GM19324 (cell line): ENCODE data around the gene DCUN1D2.
A peak's percentile ranks its signal among the peaks of the same experiment; 100 is the strongest.
"Not testable (repeated sequence)": the region's sequence is repeated elsewhere in the genome, so short reads cannot be mapped to it uniquely, and the experiment has no call there.

ENCODE experiments used
- ATAC-seq: cut with Tn5 transposase; IDR thresholded peaks from one replicate; pipeline ENCODE4 v1.9.1; 2021; ENCODE audit warnings: mild to moderate bottlenecking, moderate library complexity; ENCODE audit not compliant: unreplicated experiment, low FRiP score

DCUN1D2 gene

DNA sequence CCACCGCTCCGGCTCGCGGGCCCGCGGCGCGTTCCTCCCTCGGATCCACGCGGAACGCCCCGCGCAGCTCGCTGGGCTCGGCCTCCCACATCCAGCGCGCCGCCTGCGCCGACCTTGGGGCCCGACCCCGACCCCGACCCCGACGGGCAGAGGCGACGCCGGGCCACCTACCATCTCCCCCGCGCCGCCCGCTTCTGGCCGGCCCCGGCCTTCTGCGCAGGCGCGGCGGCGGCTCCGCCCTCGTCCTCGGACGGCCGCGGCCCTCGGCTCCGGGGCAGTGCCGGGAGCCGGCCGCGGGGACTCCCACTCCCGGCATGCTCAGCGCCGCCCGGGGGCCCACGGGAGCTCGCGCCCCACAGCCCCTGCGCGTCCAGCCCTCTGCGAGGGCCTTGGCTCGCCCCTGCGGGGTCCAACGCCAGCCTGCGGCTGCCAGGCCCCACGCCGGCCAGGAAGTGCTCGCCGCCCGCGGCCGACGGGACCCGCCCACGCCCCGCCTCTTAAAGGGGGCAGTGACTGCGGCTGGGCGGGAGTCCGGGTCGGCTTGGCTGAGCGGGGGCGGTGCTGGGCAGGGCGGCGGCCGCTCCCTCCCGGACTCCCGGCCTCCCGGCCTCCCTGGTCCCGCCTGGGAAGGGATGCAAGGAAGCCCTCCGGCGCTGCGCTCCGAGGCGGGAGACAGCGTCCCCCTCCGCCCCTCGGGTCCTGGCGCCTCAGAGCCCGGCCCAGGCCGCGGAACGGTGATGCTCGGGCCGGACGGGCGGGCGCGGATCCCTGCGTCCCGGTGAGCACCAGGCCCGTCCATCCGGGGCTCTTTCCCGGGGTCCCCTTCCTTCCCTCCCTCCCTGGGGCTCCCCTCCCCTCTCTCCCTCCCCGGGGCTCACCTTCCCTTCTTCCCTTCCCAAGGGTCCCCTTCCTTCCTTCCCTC, at the start of gene DCUN1D2:
Gene DCUN1D2, minus strand, starts transcription at position 216 of the 922 bp plus-strand sequence. Its CDS starts 42 bp downstream, at position 174.
- ATAC-seq, result peak; percentile 90

DNA sequence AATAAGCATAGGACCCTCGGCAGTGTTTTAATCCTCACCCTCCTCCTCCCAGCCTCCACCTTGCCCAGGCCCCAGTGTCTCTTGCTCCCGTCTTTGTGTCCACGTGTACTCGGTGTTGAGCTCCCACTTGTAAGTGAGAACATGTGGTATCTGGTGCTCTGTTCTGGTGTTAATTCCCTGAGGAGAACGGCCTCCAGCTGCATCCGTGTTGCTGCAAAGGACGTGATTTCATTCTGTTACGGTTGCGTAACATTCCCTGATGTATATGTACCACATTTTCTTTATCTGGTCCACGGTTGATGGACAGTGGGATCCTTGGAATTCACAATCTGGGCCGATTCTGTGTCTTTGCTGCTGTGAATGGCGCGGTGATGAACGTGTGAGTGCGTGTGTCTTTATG, 49.3 kb upstream of the DCUN1D2 start:
- ATAC-seq, result no peak

DNA sequence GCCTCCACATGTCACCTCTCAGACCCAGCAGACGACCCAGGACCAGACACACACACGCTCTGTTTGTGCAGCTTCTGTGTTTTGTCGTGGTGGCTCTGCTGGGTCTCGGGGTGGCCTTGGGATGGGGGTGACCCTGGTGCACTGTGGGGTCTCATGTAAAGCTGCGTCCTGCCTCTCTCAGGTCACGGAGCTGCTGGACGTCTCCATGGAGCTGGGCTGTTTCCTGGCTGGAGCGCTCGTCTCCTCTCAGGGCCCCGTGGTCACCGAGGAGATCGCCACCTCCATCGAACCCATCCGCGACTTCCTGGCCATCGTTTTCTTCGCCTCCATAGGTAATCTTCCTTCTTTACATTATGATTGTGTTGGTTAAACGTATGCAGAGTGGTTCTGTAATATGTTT, 48.7 kb upstream of the DCUN1D2 start:
- ATAC-seq, result no peak

DNA sequence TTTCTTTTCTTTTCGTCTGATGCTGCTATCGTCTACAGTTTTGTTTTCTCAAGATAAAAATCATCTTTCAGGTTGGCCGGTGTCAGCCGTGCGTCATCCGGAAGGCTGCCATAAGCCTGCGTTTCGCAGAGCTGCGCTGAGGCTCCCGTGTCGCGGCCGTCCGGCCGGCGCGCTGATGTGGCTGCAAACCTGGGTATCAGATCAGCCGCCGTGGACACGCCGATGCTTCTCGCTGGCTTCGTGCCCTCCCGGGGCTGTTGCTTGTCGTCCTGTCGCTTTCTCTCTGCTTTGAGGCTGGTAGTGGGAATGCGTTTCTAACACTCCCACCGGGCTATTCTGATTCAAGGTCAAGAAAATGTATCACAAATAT, 48.2 kb upstream of the DCUN1D2 start:
- ATAC-seq, result no peak

DNA sequence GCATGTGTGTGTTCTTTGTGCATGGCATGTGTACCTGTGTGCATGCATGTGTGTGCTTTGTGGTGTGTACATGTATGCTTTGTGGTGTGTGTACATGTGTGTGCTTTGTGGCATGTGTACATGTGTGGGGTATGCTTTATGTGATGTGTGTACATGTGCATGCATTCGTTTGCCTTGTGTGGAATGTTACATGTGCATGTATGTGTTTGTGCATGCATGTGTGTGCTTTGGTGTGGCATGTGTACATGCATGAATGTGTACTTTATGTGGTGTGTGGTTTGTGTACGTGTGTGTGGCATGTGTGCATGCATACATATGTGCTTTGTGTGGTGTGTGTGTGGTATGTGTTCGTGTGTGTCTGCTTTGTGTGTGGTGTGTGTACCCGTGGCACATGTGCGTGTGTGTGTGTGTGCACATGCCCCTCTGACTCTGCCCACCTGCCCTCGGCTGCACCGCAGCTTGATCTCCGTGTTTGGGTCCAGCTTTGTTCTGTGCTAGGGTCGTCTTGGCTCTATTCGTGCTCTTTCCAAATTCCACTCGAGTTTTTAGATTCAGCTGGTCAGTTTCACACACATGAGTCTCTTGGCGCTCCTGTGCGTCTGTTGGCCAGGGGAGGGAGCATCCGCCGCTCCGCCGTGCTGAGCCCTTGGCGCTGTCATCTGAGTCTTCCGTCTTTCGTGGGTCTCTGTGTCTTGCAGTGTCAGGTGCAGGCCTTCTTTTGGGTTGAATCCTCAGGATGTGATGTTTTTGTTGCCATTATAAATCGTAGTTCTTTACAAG, 47.6 kb upstream of the DCUN1D2 start:
- ATAC-seq, result no peak

DNA sequence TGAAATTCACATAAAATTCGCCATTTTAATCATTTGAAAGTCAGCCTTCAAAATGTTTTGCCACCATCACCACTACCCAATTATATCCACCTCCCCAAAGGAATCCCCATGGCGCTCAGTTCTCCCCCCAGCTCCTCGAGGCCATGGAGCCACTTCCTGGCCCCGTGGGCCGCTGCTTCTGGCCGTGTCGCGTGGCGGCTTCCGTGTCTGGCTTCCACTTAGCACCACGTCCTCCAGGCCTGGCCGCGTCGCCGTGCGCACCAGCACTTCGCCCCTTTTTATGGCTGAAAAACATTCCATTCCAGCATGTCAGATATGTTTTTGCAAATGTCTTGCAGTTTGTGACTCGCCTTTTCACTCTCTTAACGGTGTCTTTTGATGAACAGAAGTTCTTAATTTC, 46.7 kb upstream of the DCUN1D2 start:
- ATAC-seq, result no peak

DNA sequence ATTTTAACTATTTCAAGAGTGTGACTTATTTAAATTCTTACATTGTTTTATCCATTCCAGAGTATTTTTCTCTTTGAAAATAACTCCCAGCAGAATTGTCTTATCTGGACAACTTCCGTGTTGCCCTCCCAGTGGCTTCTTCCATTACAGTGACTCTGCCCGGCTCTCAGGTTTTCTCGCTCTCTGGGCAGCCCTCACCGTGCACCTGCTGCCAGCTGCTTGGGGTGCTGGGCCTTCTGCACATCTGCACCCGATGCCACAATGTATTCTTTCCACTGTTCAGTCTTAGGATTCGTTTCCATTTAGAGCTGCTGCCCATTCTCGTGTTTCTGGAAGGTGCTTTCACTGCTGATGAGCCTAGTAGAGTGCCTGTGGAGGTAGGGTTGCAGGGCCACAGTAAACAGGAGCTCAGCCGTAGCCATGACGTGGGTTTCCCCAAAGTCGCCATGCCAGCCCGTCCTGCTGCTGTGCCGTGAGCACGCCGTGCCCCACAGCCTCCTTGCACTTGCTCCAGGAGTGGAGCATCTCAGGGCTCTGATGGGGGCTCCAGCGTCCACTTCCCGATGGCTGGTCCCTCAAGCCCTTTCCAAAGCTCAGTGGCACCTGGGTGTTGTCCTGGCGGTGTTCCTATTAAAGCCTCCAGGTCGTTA, 46.1 kb upstream of the DCUN1D2 start:
- ATAC-seq, result no peak

DNA sequence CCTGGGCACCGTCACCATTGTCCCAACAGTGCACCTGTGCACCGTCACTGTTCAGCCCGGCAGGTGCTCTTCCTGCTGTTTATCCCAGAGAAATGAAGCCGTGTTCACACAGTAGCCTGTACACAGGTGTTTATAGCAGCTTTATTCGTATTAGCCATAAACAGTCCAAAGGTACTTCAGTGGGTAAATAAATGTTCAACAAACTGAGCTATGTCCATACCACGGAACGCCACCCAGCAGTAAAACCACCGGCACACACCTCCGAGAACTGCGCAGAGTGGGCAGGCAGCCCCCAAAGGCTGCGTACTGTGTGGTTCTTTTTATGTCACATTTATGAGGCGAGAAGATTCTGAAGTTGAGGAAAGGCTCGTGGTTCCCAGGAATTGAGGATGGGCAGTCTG, 44.9 kb upstream of the DCUN1D2 start:
- no peak for ATAC-seq

DNA sequence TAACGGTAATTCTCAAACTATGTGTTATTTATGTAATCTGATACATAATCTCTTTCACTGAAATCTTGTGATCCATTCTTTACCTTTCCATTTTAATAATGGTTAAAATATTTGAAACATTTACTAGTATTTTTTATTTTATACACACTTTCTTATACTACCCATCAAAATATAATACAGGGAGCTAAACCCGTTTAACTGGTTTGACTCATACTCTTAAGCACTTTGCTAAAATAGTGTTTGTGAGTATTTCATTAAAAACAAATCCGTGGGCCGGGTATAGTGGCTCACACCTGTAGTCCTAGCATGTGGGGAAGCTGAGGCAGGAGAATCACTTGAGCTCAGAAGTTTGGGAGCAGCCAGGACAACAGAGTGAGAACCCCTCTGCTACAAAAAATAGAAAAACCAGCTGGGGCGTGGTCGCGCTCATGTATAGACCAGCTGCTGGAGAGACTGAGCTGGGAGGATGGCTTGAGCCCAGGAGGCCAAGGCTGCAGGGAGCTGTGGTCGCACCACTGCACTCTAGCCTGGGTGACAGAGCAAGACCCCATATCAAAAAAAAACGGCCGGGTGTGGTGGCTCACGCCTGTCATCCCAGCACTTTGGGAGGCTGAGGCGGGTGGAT, 43.8 kb upstream of the DCUN1D2 start:
- no peak for ATAC-seq

DNA sequence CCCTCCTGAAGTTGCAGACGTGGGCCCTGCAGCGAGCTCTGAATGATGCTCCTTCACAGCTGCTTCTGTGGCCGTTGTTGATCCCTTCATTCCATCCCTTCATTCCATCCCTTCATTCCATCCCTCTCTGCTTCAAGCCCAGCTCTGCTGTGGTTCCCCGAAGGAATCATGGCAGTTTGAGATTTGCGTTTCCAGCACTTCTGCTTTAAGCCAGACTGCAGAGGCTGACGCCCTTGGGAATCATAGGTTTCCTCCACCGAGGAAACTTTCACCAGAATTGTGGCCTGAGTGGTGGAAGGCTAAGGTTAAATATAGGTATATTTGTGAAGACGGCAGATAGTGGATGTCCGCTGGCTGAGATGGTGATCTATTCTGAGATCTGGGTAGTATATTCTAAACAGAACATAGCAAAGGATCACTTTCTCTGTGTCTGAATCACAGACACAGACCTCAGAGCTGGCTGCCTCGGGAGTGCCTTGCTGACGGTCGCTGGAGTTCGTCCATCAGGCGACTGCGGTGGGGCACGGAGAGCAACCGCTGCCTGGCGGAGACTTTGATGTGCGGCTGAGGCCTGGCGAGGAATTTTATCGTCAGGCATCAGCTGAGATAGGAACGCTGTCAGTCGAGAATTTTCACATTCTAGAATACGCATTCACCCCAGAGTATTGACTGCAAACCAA, 42.8 kb upstream of the DCUN1D2 start:
- ATAC-seq, result no peak

DNA sequence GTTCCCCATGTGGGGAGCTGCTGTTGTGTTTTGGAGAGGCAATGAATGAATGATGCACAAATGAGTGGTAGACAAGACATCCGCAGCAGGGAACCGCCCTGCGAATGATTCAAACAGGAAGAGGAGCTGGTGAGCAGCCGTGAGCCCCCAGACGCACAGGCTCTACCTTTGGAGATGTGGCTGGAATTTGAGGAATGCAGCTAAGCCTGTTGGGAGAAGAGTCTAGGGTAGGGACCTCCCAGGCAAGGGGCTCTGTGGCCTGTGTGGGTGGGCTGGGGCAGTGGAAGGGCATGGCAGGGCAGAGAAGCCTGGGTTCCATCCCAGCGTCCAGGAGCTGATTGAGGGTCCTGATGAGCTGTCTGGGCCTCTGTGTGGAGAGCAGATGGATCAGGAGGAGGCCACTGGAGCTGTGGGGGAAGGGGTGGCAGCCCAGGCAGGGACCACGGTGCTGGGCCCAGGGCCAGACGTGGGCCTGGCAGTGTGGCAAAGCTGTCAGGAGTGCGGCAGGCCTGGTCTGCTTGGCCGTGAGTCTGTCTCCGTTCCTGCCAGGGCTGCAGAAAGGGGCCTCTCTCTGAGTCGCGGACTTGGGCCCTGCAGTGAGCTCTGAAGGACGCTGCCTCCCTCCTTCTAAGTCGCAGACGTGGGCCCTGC, 41.8 kb upstream of the DCUN1D2 start:
- ATAC-seq, result no peak

DNA sequence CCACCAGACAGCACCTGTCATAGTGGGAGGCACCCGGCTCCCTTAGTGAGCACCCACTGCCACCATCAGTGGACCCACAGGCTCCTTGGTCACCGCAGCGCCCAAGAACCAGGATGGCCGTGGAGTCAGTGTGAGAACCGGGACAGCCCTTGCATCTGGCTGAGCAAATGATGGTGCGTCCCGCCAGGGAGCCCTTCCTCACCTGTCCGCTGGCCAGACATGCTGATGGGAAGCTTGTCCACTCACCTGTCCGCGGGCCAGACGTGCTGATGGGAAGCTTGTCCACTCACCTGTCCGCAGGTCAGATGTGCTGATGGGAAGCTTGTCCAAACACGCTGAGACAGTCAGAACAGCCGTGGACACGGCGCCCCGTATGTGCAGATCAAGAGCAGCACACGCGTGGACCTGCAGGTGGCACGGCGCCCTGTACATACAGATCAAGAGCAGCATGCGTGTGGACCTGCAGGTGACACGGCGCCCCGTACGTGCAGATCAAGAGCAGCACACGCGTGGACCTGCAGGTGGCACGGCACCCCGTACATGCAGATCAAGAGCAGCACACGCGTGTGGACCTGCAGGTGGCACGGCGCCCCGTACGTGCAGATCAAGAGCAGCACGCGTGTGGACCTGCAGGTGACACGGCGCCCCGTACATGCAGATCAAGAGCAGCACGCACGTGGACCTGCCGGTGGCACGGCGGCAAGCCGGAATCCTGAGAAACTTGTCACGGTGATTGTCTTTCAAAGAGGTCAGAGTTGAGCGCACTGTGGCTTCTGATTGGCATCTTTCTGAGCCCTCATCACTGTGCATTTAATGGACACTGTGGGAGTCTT, 40.7 kb upstream of the DCUN1D2 start:
- ATAC-seq, result no peak

DNA sequence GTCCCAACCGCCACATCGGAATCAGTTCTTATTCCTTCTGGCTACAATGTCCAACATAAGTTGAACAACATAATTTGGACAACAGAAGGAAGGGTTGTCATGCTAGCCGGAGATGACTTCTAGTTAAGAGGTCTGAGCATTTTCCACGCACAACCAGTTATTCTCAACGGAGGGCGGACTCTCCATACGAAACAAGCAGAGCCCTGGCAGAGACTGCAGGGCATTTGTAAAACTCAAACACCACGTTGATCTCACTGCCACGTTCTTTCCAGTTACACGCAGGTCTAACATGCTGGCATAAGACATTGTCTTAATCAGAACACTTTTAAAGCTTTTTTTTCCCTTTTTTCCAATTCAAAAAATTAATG, 38.3 kb upstream of the DCUN1D2 start:
- no peak for ATAC-seq

DNA sequence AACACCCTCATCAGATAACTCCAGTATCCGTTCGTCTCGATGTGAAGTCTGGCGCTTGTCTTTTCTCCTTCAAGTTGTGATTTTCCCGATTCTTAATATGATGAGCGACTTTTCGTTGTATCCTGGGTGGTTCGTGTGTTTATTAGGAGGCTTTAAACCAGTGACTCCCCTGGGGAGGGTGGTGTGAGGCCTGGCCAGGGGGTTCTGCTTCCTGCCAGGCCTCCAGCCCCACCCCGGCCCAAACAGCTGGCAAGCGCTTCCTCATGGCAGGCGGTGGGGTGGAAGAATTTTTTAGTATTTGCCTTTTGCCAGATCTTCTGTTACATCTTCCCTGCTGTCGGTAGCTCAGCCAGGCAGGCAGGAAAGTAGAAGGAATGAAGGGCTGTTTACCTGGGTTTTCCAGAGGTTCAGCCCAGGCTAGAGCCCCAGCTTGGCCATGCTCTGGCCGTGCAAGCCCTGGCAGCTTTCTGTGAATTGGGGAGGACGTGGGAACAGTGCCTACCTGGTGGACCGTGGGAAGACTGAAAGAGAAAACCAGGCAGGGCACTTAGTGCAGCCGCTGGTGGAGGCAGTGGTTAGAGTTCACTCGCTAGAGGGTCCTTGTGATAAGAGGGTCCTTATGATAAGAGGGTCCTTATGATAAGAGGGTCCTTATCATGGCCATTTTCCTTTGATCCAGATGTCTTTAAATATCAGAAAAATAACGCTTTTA, 37.7 kb upstream of the DCUN1D2 start:
- no peak for ATAC-seq

DNA sequence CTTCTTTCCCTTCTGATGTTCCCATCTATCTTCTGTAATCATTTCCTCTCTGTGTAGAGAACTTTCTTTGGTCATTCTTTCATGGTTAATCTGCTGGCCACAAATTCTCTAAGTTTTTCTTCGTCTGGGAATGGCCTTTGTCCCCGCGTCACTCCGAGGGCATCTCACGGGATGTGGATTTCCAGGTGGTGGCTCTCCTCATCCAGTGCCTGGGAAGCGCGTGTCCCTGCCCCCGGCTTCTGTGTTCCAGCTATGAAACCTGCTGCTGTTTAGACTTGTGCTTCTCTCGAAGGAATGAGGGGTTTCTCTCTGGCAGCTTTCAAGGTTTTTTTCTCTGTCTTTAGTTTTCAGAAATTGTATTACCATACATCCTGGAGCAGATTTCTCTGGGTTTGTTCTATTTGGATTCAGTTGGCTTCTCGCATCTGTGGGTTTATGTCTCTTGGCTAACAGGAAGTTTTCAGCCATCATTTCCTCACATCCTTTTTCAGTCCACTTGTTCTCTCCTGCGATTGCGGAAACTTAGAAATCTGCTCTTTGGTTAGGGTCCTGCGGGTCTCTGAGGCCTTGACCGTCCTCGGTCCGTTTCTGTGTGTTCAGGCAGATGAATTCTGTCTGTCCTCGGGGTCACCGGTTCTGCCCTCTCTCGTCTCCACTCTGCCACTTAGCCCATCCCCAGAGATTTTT, 36.9 kb upstream of the DCUN1D2 start:
- no peak for ATAC-seq

DNA sequence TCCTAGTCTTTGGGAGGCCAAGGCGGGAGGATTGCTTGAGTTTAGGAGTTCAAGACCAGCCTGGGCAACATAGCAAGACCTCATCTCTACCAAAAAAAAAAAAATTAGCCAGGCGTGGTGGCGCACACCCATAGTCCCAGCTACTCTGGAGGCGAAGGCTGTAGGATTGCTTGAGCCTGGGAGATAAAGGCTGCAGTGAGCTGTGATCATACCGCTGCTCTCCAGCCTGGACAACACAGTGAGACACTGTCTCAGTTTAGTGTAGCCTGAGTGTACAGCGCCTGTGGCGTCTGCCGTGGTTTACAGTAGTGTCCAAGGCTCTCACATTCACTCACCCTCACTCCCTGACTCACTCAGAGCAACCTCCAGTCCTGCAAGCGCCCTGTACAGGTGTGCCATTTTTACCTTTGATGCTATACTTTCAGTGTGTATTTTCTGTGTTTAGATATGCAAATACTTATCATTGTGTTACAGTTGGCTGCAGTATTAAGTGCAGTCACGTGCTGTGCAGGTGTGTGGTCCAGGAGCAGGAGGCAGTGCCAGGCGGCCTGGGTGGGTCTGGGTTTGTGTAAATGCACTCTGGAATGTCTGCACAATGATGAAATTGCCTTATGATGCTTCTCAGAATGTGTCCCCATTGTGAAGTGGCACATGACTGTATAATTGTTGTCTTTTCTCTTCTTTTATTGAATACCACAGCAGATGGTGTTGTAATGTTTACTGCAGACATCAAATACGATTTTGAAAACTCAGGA, 36.1 kb upstream of the DCUN1D2 start:
- no peak for ATAC-seq

DNA sequence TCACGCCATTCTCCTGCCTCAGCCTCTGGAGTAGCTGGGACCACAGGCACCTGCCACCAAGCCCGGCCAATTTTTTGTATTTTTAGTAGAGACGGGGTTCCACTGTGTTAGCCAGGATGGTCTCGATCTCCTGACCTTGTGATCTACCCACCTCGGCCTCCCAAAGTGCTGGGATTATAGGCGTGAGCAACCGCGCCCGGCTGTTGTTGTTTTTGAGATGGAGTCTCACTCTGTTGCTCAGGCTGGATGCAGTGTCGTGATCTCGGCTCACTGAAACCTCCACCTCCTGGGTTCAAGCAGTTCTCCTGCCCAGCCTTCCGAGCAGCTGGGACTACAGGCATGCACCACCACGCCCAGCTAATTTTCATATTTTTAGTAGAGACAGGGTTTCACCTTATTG, 31.9 kb upstream of the DCUN1D2 start:
- not testable (repeated sequence) for ATAC-seq
